Measurements from ENCODE around the gene IFITM10. TPM values are rescaled to one million over a fixed set of nuclear protein-coding genes. Genes with fewer than 3 reads are reported as not detected.
A peak's percentile ranks its signal among the peaks of the same experiment; 100 is the strongest.

IFITM10 gene
- total and polyA plus RNA-seq, 9 of the 15 experiments (the other 6 are each of a cell fraction or from before 2014, with no cell fraction given): 0.08 to 0.13 (median 0.09) TPM; not detected in 6

DNA sequence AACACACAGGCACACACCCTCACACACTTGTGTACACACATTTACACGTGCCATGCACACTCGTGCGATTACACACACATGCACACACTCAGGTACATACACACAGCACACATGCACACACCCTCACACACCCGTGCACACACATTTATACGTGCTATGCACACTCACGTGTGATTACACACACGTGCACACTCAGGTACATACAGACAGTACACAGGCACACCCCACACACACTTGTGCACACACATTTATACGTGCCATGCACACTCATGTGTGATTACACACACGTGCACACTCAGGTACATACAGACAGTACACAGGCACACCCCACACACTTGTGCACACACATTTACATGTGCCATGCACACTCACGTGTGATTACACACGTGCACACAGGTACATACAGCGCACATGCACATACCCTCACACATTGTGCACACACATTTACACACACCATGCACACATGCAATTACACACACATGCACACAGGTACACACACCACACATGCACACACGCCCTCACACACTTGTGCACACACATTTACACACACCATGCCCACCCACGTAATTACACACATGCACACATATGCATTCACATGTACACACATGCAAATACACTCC, 4.6 kb downstream of the IFITM10 start:
- H3K9me1 ChIP-seq (ENCODE audit: control insufficient read depth, insufficient read depth, low read length): no peaks in the 10 kb centered on the region
- no peak overlapping the region for H3K4me3 ChIP-seq
- intact Hi-C loops (cut with micrococcal nuclease): no loop called here
- no peaks in the 10 kb centered on the region for H3K79me2 ChIP-seq (ENCODE audit: control insufficient read depth, insufficient read depth, low read length)
- H2AFZ ChIP-seq (ENCODE audit: low read depth, low read length): no peak overlapping the region
- DNase-seq (ENCODE audit: extremely low read depth in 1 of 4, low spot score in 3 of 4): no peak
- no peaks in the 10 kb centered on the region for H3K36me3 ChIP-seq (ENCODE audit: control insufficient read depth, insufficient read depth, low read length)
- peaks cover 0 to 8% of the 10 kb centered on the region in 2 experiments; a peak in 1 of 5 replicates for H3K4me1 ChIP-seq (replicated peaks in 1 of 2; ENCODE audit: control insufficient read depth in 2 of 2, insufficient read depth in 2 of 2, low read length in 2 of 2)
- peaks cover 8% of the 10 kb centered on the region for H3K9me3 ChIP-seq (replicated peaks; ENCODE audit: control insufficient read depth, insufficient read depth, low read depth, low read length)
- ChIA-PET POLR2A (no interaction called here), CTCF (ENCODE audit: low intra/inter-chr PET ratio) (no interaction called here)
- H4K20me1 ChIP-seq (replicated peaks; ENCODE audit: control insufficient read depth, insufficient read depth, low read length): 0 out of 2 replicates have a peak, but pooled peaks cover 4% of the 10 kb centered on the region
- FAIRE-seq: no peak
- peaks cover 0 to 6% of the 10 kb centered on the region in 2 experiments; a peak in 1 of 5 replicates for H3K27me3 ChIP-seq (ENCODE audit: control insufficient read depth in 2 of 2, insufficient read depth in 2 of 2, low read length in 2 of 2)
- in situ Hi-C loops (cut with MboI): no loop called here
- no peak overlapping the region for H3K4me2 ChIP-seq (ENCODE audit: insufficient read depth, low read length)
- H3K9ac ChIP-seq (ENCODE audit: insufficient read depth in 1 of 2, low read depth in 2 of 2, low read length in 2 of 2): no peak overlapping the region
- BruUV-seq (replicated peaks): no TSS peak
- TF ChIP-seq CEBPG (CRISPR knock-in tag; IDR thresholded peaks at IDR 0.05) (peak; percentile 28; the same call in 1 of the 2 replicates), CEBPG (tag; conservative IDR thresholded peaks at IDR 0.05 in 1 of 2, IDR thresholded peaks at IDR 0.05 in 1 of 2) (no peak), KDM1A (IDR thresholded peaks at IDR 0.05) (peak in 1 of 2 experiments; percentile 51; a peak in 1 of 4 replicates), FOS (IDR thresholded peaks at IDR 0.05; ENCODE audit: extremely low read depth, insufficient read length) (no peak), ZNF232 (CRISPR knock-in tag; IDR thresholded peaks at IDR 0.05) (no peak), OTX1 (CRISPR knock-in tag; IDR thresholded peaks at IDR 0.05) (0 out of 2 replicates have a peak, but pooled peaks have one; percentile 11), TARDBP (IDR thresholded peaks at IDR 0.05) (0 out of 2 replicates have a peak, but pooled peaks have one; percentile 1), MYNN (IDR thresholded peaks at IDR 0.05) (0 out of 2 replicates have a peak, but pooled peaks have one; percentile 3), MYNN (CRISPR knock-in tag; IDR thresholded peaks at IDR 0.05) (no peak)
- TF ChIP-seq, protein P1, sequence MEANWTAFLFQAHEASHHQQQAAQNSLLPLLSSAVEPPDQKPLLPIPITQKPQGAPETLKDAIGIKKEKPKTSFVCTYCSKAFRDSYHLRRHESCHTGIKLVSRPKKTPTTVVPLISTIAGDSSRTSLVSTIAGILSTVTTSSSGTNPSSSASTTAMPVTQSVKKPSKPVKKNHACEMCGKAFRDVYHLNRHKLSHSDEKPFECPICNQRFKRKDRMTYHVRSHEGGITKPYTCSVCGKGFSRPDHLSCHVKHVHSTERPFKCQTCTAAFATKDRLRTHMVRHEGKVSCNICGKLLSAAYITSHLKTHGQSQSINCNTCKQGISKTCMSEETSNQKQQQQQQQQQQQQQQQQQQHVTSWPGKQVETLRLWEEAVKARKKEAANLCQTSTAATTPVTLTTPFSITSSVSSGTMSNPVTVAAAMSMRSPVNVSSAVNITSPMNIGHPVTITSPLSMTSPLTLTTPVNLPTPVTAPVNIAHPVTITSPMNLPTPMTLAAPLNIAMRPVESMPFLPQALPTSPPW (CRISPR knock-in tag; IDR thresholded peaks at IDR 0.05): no peak
- TF ChIP-seq, protein P2, sequence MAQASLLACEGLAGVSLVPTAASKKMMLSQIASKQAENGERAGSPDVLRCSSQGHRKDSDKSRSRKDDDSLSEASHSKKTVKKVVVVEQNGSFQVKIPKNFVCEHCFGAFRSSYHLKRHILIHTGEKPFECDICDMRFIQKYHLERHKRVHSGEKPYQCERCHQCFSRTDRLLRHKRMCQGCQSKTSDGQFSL (CRISPR knock-in tag; IDR thresholded peaks at IDR 0.05): 0 out of 2 replicates have a peak, but pooled peaks have one; percentile 32
- TF ChIP-seq, protein P2 (tag; IDR thresholded peaks at IDR 0.05): no peak
- TF ChIP-seq, protein P3, sequence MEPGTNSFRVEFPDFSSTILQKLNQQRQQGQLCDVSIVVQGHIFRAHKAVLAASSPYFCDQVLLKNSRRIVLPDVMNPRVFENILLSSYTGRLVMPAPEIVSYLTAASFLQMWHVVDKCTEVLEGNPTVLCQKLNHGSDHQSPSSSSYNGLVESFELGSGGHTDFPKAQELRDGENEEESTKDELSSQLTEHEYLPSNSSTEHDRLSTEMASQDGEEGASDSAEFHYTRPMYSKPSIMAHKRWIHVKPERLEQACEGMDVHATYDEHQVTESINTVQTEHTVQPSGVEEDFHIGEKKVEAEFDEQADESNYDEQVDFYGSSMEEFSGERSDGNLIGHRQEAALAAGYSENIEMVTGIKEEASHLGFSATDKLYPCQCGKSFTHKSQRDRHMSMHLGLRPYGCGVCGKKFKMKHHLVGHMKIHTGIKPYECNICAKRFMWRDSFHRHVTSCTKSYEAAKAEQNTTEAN (CRISPR knock-in tag; IDR thresholded peaks at IDR 0.05): peak; percentile 99
- TF ChIP-seq, protein P4, sequence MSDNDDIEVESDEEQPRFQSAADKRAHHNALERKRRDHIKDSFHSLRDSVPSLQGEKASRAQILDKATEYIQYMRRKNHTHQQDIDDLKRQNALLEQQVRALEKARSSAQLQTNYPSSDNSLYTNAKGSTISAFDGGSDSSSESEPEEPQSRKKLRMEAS (CRISPR knock-in tag; IDR thresholded peaks at IDR 0.05): peak; percentile 56; the same call in 1 of the 2 replicates
- ATAC-seq: no peak
- H3K27ac ChIP-seq (ENCODE audit: extremely low read depth, low read depth, low read length): no peak overlapping the region; the same call in 2 of the 3 replicates
- 20% methylated on average over 14 of the region's 14 CpGs for WGBS (ENCODE audit: insufficient coverage, low coverage, missing lambda C conversion rate)

Data from K562 (cell line).